SK-N-MC (cell line): ENCODE results near the gene TMEM35A.

Source experiments
- DNase-seq: peaks from one replicate; pipeline ENCODE4 v3.0.0-alpha.2; 2011; ENCODE audit warnings: low read depth, low spot score
- H3K27ac ChIP-seq: fragments of 200-600 bp; sonication (generic); 2 replicates; pipeline ENCODE4 v1.5.1; 2016; ENCODE audit warnings: mixed run types
- H3K36me3 ChIP-seq: fragments of 200-600 bp; sonication (generic); 2 replicates; pipeline ENCODE4 v1.6.1; 2017; ENCODE audit warnings: antibody characterized with exemption, low read length, mixed read lengths; ENCODE audit not compliant: insufficient read depth
- H3K4me3 ChIP-seq: fragments of 200-600 bp; sonication (generic); 2 replicates; pipeline ENCODE4 v1.5.1; 2016
- H3K9ac ChIP-seq: fragments of 200-600 bp; sonication (generic); 2 replicates; pipeline ENCODE4 v1.8.0; 2017; ENCODE audit warnings: mixed run types, mixed read lengths; ENCODE audit not compliant: insufficient read length
- H3K9me3 ChIP-seq: fragments of 200-600 bp; sonication (generic); 2 replicates; pipeline ENCODE4 v1.6.1; 2017; ENCODE audit warnings: low read depth, mild to moderate bottlenecking, antibody characterized with exemption, low read length, moderate library complexity, mixed read lengths
- EZH2 ChIP-seq: fragments of 200-600 bp; sonication (generic); IDR thresholded peaks from one replicate; pipeline ENCODE4 v1.6.1; 2017; ENCODE audit warnings: antibody characterized with exemption
- FOXP2 ChIP-seq: optimal IDR thresholded peaks from 2 replicates; pipeline ENCODE3; 2011; ENCODE audit warnings: mild to moderate bottlenecking, moderate library complexity; ENCODE audit not compliant: insufficient read depth; ENCODE audit errors: extremely low read length, control extremely low read depth
- POLR2AphosphoS5 ChIP-seq: IDR thresholded peaks from 2 replicates; pipeline ENCODE4 v1.6.1; 2012; ENCODE audit warnings: mild to moderate bottlenecking, low read depth, low read length, borderline replicate concordance

The TMEM35A gene

GRCh38 chrX:101097546-101098453, 19.1 kb downstream of the TMEM35A start, which contains the start of gene CENPI:
CENPI (plus strand) TSS chrX:101098204; CDS start chrX:101101071, 2,867 bp downstream.
- Histone ChIP-seq H3K4me3 (peak within 1 kb of the TSS; percentile 81), H3K9ac (peak within 1 kb of the TSS; percentile 83), H3K36me3 (peaks cover 12% of the 10 kb centered on the region), H3K27ac (0 out of 2 replicates have a peak within 1 kb of the TSS, but pooled peaks have one; percentile 42), H3K9me3 (no peaks in the 10 kb centered on the region)
- TF ChIP-seq FOXP2 (no peak), EZH2 (no peak), POLR2AphosphoS5 (peak; percentile 85)
- peak; percentile 62 for DNase-seq

GRCh38 chrX:101108284-101108683, 29.6 kb downstream of the TMEM35A start:
- Histone ChIP-seq H3K27ac (no peak overlapping the region), H3K9me3 (no peaks in the 10 kb centered on the region), H3K4me3 (no peak overlapping the region), H3K36me3 (peaks cover 22% of the 10 kb centered on the region), H3K9ac (no peak overlapping the region)
- no peak for TF ChIP-seq FOXP2
- TF ChIP-seq EZH2: no peak
- TF ChIP-seq POLR2AphosphoS5: no peak
- DNase-seq: no peak

GRCh38 chrX:101117701-101118100, 39.0 kb downstream of the TMEM35A start:
- Histone ChIP-seq H3K4me3 (no peak overlapping the region), H3K9ac (no peak overlapping the region), H3K9me3 (no peaks in the 10 kb centered on the region), H3K36me3 (peaks cover 26% of the 10 kb centered on the region), H3K27ac (no peak overlapping the region)
- DNase-seq: no peak
- no peak for TF ChIP-seq FOXP2

GRCh38 chrX:101136235-101136634, 57.6 kb downstream of the TMEM35A start:
- DNase-seq: no peak
- TF ChIP-seq POLR2AphosphoS5 (no peak), FOXP2 (no peak), EZH2 (no peak)
- H3K4me3 ChIP-seq: no peak overlapping the region
- H3K27ac ChIP-seq: no peak overlapping the region
- no peaks in the 10 kb centered on the region for H3K9me3 ChIP-seq
- peaks cover 30% of the 10 kb centered on the region; the same call in 1 of the 2 replicates for H3K36me3 ChIP-seq
- no peak overlapping the region for H3K9ac ChIP-seq
